ENCODE measurements around the gene NFKB2. TPM values are rescaled to one million over a fixed set of nuclear protein-coding genes. Genes with fewer than 3 reads are reported as not detected.

The NFKB2 gene
- total RNA-seq, 1 experiment from 2014 or later, result 27.6 TPM

GRCh38 chr10:102358712-102359382, 36.7 kb upstream of the NFKB2 start (continued):
- TF ChIP-seq MYBL2 (CRISPR knock-in tag; IDR thresholded peaks at IDR 0.05) (no peak), PRDM15 (CRISPR knock-in tag; IDR thresholded peaks at IDR 0.05) (no peak), ZNF396 (CRISPR knock-in tag; IDR thresholded peaks at IDR 0.05; ENCODE audit: borderline replicate concordance) (no peak), CBFB (CRISPR knock-in tag; IDR thresholded peaks at IDR 0.05; ENCODE audit: low read depth) (no peak), E2F1 (CRISPR knock-in tag; IDR thresholded peaks at IDR 0.05) (no peak)

DNA sequence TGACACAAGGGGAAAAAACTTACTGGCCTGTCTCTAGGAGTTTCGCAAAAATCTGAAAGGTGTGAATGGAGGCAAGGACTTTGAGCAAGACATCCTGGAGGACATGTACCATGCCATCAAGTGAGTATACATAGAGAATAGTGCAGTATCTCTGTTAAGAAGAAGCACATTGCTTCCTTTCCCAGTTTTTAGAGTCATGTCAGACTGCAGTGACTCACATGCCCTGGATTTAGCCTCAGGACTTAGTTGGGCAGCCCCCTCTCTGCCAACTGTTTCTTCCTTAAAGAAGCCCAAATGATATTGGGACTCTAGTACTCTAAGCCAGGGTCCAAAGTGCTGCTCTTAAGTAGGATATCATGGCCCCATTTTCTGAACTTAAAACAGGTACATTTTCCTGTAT, 28.1 kb upstream of the NFKB2 start:
- H3K27ac Mint-ChIP-seq, result no peak overlapping the region

More for the DNA sequence above, 28.1 kb upstream of the NFKB2 start:
- Mint-ChIP-seq H3K36me3 (peaks cover 75% of the 10 kb centered on the region), H3K4me1 (no peaks in the 10 kb centered on the region), H3K4me3 (no peak overlapping the region), H3K27me3 (ENCODE audit: low read depth) (no peaks in the 10 kb centered on the region), H3K9me3 (peaks cover 5% of the 10 kb centered on the region)
- DNase-seq (ENCODE audit: low spot score) (no peak), ATAC-seq (no peak)
- ChIA-PET POLR2A (no interaction called here), CTCF (interaction anchor here (1.2 kb wide), 1 partner anchor 15 kb away, joined by 5 read pairs; no protein-coding TSS in a partner anchor)
- TF ChIP-seq, protein P1, sequence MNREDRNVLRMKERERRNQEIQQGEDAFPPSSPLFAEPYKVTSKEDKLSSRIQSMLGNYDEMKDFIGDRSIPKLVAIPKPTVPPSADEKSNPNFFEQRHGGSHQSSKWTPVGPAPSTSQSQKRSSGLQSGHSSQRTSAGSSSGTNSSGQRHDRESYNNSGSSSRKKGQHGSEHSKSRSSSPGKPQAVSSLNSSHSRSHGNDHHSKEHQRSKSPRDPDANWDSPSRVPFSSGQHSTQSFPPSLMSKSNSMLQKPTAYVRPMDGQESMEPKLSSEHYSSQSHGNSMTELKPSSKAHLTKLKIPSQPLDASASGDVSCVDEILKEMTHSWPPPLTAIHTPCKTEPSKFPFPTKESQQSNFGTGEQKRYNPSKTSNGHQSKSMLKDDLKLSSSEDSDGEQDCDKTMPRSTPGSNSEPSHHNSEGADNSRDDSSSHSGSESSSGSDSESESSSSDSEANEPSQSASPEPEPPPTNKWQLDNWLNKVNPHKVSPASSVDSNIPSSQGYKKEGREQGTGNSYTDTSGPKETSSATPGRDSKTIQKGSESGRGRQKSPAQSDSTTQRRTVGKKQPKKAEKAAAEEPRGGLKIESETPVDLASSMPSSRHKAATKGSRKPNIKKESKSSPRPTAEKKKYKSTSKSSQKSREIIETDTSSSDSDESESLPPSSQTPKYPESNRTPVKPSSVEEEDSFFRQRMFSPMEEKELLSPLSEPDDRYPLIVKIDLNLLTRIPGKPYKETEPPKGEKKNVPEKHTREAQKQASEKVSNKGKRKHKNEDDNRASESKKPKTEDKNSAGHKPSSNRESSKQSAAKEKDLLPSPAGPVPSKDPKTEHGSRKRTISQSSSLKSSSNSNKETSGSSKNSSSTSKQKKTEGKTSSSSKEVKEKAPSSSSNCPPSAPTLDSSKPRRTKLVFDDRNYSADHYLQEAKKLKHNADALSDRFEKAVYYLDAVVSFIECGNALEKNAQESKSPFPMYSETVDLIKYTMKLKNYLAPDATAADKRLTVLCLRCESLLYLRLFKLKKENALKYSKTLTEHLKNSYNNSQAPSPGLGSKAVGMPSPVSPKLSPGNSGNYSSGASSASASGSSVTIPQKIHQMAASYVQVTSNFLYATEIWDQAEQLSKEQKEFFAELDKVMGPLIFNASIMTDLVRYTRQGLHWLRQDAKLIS (CRISPR knock-in tag; IDR thresholded peaks at IDR 0.05; ENCODE audit: borderline replicate concordance), result no peak
- no peak for TF ChIP-seq NR1H2 (CRISPR knock-in tag; IDR thresholded peaks at IDR 0.05)
- TF ChIP-seq ELF4 (CRISPR knock-in tag; IDR thresholded peaks at IDR 0.05; ENCODE audit: low read depth), result no peak
- TF ChIP-seq, protein P2, sequence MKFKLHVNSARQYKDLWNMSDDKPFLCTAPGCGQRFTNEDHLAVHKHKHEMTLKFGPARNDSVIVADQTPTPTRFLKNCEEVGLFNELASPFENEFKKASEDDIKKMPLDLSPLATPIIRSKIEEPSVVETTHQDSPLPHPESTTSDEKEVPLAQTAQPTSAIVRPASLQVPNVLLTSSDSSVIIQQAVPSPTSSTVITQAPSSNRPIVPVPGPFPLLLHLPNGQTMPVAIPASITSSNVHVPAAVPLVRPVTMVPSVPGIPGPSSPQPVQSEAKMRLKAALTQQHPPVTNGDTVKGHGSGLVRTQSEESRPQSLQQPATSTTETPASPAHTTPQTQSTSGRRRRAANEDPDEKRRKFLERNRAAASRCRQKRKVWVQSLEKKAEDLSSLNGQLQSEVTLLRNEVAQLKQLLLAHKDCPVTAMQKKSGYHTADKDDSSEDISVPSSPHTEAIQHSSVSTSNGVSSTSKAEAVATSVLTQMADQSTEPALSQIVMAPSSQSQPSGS (CRISPR knock-in tag; IDR thresholded peaks at IDR 0.05; ENCODE audit: borderline replicate concordance, low read depth), result no peak
- TF ChIP-seq ZNF317 (CRISPR knock-in tag; IDR thresholded peaks at IDR 0.05; ENCODE audit: borderline replicate concordance, low read depth), result no peak
- no peak for TF ChIP-seq SMAD4 (CRISPR knock-in tag; IDR thresholded peaks at IDR 0.05)
- TF ChIP-seq GABPB1 (CRISPR knock-in tag; IDR thresholded peaks at IDR 0.05), result no peak
- TF ChIP-seq ETV6 (CRISPR knock-in tag; IDR thresholded peaks at IDR 0.05), result no peak
- no peak for TF ChIP-seq RORB (CRISPR knock-in tag; IDR thresholded peaks at IDR 0.05)
- no peak for TF ChIP-seq ZNF121 (CRISPR knock-in tag; IDR thresholded peaks at IDR 0.05)
- TF ChIP-seq, protein P3, sequence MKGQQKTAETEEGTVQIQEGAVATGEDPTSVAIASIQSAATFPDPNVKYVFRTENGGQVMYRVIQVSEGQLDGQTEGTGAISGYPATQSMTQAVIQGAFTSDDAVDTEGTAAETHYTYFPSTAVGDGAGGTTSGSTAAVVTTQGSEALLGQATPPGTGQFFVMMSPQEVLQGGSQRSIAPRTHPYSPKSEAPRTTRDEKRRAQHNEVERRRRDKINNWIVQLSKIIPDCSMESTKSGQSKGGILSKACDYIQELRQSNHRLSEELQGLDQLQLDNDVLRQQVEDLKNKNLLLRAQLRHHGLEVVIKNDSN (CRISPR knock-in tag; IDR thresholded peaks at IDR 0.05), result no peak
- no peak for TF ChIP-seq ZNF425 (CRISPR knock-in tag; conservative IDR thresholded peaks at IDR 0.05)
- TF ChIP-seq PRRX2 (CRISPR knock-in tag; IDR thresholded peaks at IDR 0.05), result no peak
- no peak for TF ChIP-seq ZNF263 (CRISPR knock-in tag; IDR thresholded peaks at IDR 0.05; ENCODE audit: low read depth)
- TF ChIP-seq CDX4 (CRISPR knock-in tag; IDR thresholded peaks at IDR 0.05; ENCODE audit: borderline replicate concordance), result no peak

All from WTC11 (cell line).